ENCODE data around the gene CEMIP.

DNA sequence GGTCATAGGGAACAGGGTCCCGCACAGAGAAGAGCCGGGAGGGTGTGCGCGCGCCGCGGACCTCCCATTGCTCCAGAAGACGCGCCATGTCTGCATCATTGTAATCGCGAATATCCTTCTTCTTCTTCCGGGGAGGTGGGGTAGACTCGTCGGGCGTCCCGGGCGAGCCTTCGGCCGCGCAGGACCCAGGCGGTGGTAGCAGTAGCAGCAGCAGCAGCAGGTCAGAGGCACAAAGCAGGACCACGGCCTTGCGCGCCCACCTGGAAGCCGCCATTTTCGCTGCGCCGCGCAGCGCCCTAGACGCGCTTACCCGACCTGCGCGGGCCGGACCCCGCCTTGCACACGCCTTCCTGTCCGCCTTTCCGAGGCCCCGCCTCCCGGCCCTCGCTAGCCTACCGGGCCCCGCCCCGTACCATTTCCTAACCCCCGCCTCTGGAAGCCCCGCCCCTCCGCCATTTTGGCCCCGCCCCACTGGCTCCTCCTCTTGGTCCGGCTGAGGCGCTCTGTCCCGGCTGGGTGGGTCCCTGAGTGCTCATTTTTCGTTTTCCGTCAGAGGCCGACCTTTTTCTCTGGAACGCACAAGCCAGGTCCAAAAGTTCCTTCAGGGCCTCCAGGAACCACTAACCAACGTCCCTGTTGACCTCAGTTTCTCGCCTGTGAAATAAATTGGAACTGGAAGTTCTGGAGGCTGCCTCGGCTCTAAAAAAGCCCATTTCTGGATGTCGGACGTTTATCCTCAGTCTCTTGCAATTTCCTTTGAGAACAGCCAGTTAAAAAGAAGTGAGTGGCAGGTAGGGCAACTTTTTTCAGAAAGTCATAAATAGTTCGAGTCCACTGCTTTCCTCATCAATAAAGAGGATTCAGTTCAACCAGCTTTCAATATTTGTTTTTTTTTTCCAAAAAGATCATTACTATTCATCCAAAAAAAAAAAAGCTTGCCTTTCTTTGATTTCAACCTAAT lies 210.6 kb downstream of the CEMIP start, which contains the start of gene MESD:
- TF ChIP-seq, protein P1, sequence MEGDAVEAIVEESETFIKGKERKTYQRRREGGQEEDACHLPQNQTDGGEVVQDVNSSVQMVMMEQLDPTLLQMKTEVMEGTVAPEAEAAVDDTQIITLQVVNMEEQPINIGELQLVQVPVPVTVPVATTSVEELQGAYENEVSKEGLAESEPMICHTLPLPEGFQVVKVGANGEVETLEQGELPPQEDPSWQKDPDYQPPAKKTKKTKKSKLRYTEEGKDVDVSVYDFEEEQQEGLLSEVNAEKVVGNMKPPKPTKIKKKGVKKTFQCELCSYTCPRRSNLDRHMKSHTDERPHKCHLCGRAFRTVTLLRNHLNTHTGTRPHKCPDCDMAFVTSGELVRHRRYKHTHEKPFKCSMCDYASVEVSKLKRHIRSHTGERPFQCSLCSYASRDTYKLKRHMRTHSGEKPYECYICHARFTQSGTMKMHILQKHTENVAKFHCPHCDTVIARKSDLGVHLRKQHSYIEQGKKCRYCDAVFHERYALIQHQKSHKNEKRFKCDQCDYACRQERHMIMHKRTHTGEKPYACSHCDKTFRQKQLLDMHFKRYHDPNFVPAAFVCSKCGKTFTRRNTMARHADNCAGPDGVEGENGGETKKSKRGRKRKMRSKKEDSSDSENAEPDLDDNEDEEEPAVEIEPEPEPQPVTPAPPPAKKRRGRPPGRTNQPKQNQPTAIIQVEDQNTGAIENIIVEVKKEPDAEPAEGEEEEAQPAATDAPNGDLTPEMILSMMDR (IDR thresholded peaks at IDR 0.05): no peak
- TF ChIP-seq ZFX (IDR thresholded peaks at IDR 0.05; ENCODE audit: borderline replicate concordance): no peak
